GM18498 (cell line): ENCODE results near the gene KCTD4.
"Not testable (repeated sequence)": the region's sequence is repeated elsewhere in the genome, so short reads cannot be mapped to it uniquely, and the experiment has no call there.

Experiments
- ATAC-seq: cut with Tn5 transposase; IDR thresholded peaks from one replicate; pipeline ENCODE4 v1.9.1; 2021; ENCODE audit warnings: mild to moderate bottlenecking, moderate library complexity; ENCODE audit not compliant: unreplicated experiment

KCTD4 gene

GRCh38 chr13:45216193-45216592, 15.3 kb upstream of the KCTD4 start:
- no peak for ATAC-seq

GRCh38 chr13:45215392-45216077, 14.7 kb upstream of the KCTD4 start:
- no peak for ATAC-seq

GRCh38 chr13:45209229-45209628, 8.4 kb upstream of the KCTD4 start:
- no peak for ATAC-seq

- no peak for ATAC-seq
Measured at GRCh38 chr13:45208132-45208531, 7.3 kb upstream of the KCTD4 start.

GRCh38 chr13:45207319-45207718, 6.5 kb upstream of the KCTD4 start:
- no peak for ATAC-seq

GRCh38 chr13:45206340-45206739, 5.5 kb upstream of the KCTD4 start:
- no peak for ATAC-seq

GRCh38 chr13:45205124-45205523, 4.3 kb upstream of the KCTD4 start:
- ATAC-seq: no peak

GRCh38 chr13:45199711-45200110, 1.1 kb downstream of the KCTD4 start:
- ATAC-seq: no peak

- ATAC-seq: no peak
Measured at GRCh38 chr13:45198924-45199323, 1.9 kb downstream of the KCTD4 start.

GRCh38 chr13:45198041-45198440, 2.8 kb downstream of the KCTD4 start:
- ATAC-seq: no peak

GRCh38 chr13:45196622-45197021, 4.2 kb downstream of the KCTD4 start:
- ATAC-seq: peak; percentile 50

- no peak for ATAC-seq
Measured at GRCh38 chr13:45196096-45196495, 4.7 kb downstream of the KCTD4 start.

GRCh38 chr13:45195421-45195820, 5.4 kb downstream of the KCTD4 start:
- ATAC-seq: no peak

GRCh38 chr13:45194081-45194939, 6.5 kb downstream of the KCTD4 start:
- no peak for ATAC-seq

GRCh38 chr13:45191874-45192273, 9.0 kb downstream of the KCTD4 start:
- no peak for ATAC-seq

GRCh38 chr13:45189511-45189910, 11.3 kb downstream of the KCTD4 start:
- not testable (repeated sequence) for ATAC-seq

GRCh38 chr13:45189077-45189476, 11.8 kb downstream of the KCTD4 start:
- not testable (repeated sequence) for ATAC-seq

GRCh38 chr13:45185286-45185685, 15.6 kb downstream of the KCTD4 start:
- no peak for ATAC-seq

- ATAC-seq: no peak
Measured at GRCh38 chr13:45184693-45185092, 16.2 kb downstream of the KCTD4 start.

- ATAC-seq: no peak
Measured at GRCh38 chr13:45180713-45181601, 19.9 kb downstream of the KCTD4 start.

GRCh38 chr13:45180303-45180702, 20.5 kb downstream of the KCTD4 start:
- ATAC-seq: no peak
